RWPE1 (cell line): ENCODE measurements around the gene SYNDIG1.

ENCODE experiments used
- CTCF ChIA-PET: fragments of 350-600 bp; sonication (Branson Sonifier 250); formaldehyde crosslinking; extraction: SDS; loops from one replicate; lab custom pipeline; 2021; lab: Yijun Ruan, JAX
- POLR2A ChIA-PET: fragments of 400-600 bp; formaldehyde crosslinking; extraction: SDS; loops from one replicate; lab custom pipeline; 2020; ENCODE audit warnings: antibody characterized with exemption; ENCODE audit not compliant: low non-redundant PET; lab: Yijun Ruan, JAX
- DNase-seq: peaks from one replicate; pipeline ENCODE4 v3.0.0; 2012; ENCODE audit warnings: low spot score
- H3K27ac ChIP-seq: fragments of 450-650 bp; 2 replicates; pipeline ENCODE4 v1.5.1; 2017
- TF ChIP-seq, protein P1 (sequence below): fragments of 450-650 bp; conservative IDR thresholded peaks from 2 replicates; pipeline ENCODE4 v1.5.1; 2017; ENCODE audit warnings: low read depth, mild to moderate bottlenecking

Gene SYNDIG1

DNA sequence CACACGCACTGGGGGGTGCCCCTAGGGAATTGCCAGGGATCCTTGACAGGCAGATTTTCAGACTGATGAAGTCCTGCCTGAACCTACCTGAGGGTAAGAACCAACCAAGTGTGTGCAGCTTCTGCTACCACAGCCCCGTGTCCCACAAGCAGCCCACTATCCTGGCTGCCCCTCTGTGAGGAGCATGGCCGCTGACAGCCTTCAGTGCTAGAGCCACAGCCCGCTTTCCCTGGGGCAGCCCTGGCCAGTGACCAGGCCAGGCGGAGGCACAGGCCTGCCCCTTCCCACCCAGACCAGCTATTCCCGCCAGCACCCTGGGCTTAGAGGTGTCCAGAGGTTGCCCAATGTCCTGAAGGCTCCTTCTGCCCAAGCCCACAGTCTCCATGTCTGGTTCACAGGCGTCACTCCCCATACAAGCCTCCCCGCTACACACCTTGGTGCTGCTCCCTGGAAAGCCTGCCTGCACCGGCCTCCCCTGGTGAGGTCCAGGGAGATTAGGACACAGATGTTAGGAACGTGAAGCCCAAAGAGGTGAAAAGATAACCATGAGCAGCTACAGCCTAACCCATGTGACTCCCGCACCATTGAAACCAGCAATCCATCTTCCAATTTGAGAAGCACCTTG is 207.0 kb downstream of the SYNDIG1 start:
- DNase-seq: no peak
- H3K27ac ChIP-seq: no peak overlapping the region
- TF ChIP-seq, protein P1, sequence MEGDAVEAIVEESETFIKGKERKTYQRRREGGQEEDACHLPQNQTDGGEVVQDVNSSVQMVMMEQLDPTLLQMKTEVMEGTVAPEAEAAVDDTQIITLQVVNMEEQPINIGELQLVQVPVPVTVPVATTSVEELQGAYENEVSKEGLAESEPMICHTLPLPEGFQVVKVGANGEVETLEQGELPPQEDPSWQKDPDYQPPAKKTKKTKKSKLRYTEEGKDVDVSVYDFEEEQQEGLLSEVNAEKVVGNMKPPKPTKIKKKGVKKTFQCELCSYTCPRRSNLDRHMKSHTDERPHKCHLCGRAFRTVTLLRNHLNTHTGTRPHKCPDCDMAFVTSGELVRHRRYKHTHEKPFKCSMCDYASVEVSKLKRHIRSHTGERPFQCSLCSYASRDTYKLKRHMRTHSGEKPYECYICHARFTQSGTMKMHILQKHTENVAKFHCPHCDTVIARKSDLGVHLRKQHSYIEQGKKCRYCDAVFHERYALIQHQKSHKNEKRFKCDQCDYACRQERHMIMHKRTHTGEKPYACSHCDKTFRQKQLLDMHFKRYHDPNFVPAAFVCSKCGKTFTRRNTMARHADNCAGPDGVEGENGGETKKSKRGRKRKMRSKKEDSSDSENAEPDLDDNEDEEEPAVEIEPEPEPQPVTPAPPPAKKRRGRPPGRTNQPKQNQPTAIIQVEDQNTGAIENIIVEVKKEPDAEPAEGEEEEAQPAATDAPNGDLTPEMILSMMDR: no peak
- CTCF ChIA-PET: interaction anchor here (0.6 kb wide), 1 partner anchor 185 kb away, joined by 4 read pairs; no protein-coding TSS in a partner anchor
- POLR2A ChIA-PET: no interaction called here

DNA sequence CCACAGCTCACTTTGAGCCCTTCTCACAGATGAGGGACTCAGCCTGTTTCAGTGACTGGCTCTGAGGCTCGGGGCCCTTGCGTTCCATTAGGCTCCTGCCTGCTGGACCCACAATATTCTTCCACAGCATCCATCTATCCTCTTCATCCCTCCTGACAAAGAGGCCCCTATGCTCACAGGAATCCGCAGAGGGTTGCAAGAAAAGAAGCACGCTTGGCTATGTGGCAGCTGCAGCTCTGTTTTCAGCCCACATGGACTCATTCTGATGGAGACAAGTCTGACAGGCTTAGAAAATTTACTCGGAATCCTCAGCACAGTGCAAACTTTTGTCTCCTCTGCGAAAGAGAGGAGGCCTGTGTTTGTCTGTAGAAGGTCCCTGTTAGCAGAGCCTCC is 207.5 kb downstream of the SYNDIG1 start:
- ChIA-PET POLR2A (no interaction called here), CTCF (no interaction called here)
- DNase-seq: no peak
- H3K27ac ChIP-seq: no peak overlapping the region
- TF ChIP-seq, protein P1: no peak

DNA sequence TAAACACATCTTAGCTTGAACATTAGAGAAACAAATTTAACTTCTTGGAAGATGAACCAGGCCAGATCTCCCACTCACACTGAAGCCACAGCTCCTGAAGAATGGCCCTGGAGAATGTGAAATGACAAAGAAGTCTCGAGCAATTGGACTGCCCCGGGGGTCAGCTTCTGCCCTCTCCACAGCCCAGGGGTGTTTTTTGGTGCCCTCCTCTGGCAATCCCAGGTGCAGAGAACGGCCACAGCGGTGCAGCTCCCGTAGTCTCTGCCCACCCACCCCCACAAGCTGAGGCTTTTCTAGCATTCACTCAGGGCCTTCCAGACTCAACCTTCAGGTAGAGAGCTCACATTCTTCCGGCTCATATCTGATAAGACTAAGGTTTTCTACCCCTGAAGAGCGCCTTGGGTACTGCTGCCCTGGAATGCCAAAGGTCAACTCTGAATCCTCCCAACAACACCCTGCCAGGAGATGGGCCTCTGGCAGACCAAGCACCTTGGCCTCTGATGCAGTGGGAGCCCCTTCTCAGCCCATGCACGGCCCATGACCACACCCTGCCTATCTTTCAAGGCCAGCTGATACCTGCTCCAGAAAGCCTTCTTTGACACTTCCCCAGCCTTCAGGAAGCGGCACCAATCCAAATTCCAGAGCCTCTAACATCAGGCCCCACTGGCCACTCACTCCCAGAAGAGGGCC is 208.3 kb downstream of the SYNDIG1 start:
- no peak for DNase-seq
- TF ChIP-seq, protein P1: no peak
- ChIA-PET POLR2A (no interaction called here), CTCF (interaction anchor here (0.7 kb wide), 2 partner anchors 29 to 104 kb away, joined by 3 read pairs; no protein-coding TSS in a partner anchor)
- H3K27ac ChIP-seq: no peak overlapping the region

DNA sequence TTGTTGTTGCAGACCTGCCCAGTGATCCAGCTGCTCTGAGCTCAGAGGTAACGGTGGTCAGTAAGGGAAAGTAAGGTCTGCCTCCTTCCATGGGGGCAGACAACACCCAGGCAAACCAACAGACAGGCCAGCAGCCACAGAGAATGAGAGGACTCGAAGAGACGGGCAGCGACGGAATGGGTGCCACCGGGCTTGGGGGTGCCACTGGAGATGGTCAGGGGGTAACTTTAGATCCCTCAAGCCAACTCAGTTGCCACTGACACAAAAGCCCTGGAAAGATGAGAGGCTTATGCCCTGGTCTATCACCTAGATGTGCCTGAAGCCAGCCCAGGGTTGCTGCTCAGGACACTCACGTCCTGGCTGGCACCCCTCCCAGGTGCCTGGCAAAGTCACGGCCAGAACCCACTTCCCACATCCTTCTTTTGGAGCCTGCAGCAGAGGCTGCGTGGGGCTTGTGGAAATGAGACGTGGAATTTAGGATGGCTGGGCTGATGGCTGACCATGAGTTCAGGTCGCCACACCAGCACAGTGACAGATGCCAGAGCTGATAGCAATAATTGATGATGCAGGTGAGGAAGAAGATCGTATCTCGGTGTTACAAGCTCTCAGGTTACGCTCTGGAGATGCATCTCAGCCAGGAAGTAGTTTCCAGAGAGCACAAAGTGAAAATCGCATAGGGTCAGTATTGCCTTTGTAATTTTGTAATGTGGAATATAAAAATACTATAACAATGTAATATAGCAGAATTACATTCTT is 209.1 kb downstream of the SYNDIG1 start:
- DNase-seq: no peak
- no peak overlapping the region for H3K27ac ChIP-seq
- ChIA-PET CTCF (interaction anchor here (0.6 to 0.7 kb wide), 3 partner anchors 13 to 103 kb away, joined by 3 read pairs; no protein-coding TSS in a partner anchor), POLR2A (interaction anchor here (0.6 kb wide), 1 partner anchor 728 kb away, joined by 5 read pairs; no protein-coding TSS in a partner anchor)
- TF ChIP-seq, protein P1: no peak

DNA sequence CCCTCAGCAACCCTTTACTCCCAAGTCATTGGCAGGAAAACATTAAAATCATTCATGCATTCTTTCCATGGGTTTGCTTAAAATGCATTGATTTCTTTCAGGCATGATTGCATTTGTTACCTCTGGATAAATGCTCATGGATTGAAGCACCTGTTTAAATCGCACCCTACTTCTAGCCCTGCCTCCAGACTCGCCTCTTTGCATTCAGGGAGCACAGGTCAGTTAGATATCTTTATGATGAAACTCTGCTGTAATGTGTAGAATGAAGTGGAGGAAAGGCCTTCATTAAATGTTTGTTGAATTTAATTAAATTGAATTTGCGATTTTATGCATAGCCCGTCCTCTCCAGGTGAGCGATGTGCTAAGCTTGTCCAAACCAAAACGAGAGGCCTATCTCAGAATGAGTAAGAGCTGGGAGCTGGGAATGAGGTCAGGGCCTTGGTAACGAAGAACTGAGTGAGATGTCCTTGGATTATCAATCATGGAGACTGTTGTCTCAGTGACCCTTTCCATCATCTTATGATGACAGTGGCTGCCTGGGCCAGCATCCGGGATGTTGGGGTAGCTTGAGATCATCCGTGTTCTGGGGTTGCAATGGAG is 210.1 kb downstream of the SYNDIG1 start:
- CTCF ChIA-PET: no interaction called here

More for the DNA sequence above, 210.1 kb downstream of the SYNDIG1 start:
- no peak for DNase-seq
- POLR2A ChIA-PET: no interaction called here
- no peak overlapping the region for H3K27ac ChIP-seq
- TF ChIP-seq, protein P1: no peak
